Calu3 (cell line): ENCODE measurements around the gene ACOX1. TPM values are rescaled to one million over a fixed set of nuclear protein-coding genes. Genes with fewer than 3 reads are reported as not detected.

Source experiments
- BruUV-seq: library from RNA; stranded (reverse); fragments of 400-500 nt; replicated peaks from 2 replicates; lab custom pipeline; 2021; lab: Mats Ljungman, UMichigan
- CTCF ChIA-PET: fragments of 300-600 bp; sonication (Branson Sonifier 250); formaldehyde crosslinking; loops from one replicate; lab custom pipeline; 2022; ENCODE audit warnings: antibody characterized with exemption; lab: Charles Lee
- DNase-seq: peaks from one replicate; pipeline ENCODE4 v3.0.0; 2022
- H3K27ac Mint-ChIP-seq: one replicate; pipeline ENCODE4 v1.8.0; 2022; ENCODE audit warnings: mixed read lengths; ENCODE audit not compliant: unreplicated experiment
- H3K27me3 Mint-ChIP-seq: one replicate; pipeline ENCODE4 v1.8.0; 2022; ENCODE audit warnings: mixed read lengths; ENCODE audit not compliant: unreplicated experiment
- H3K36me3 Mint-ChIP-seq: one replicate; pipeline ENCODE4 v1.8.0; 2022; ENCODE audit warnings: mild to moderate bottlenecking, moderate library complexity, mixed read lengths; ENCODE audit not compliant: insufficient read depth, unreplicated experiment
- H3K4me1 Mint-ChIP-seq: one replicate; pipeline ENCODE4 v1.8.0; 2022; ENCODE audit warnings: mild to moderate bottlenecking, low read depth, mixed read lengths; ENCODE audit not compliant: unreplicated experiment
- H3K4me3 Mint-ChIP-seq: one replicate; pipeline ENCODE4 v1.8.0; 2022; ENCODE audit warnings: mild to moderate bottlenecking, low read depth, moderate library complexity, mixed read lengths; ENCODE audit not compliant: unreplicated experiment
- H3K9me3 Mint-ChIP-seq: one replicate; pipeline ENCODE4 v1.8.0; 2022; ENCODE audit warnings: low read depth, mixed read lengths; ENCODE audit not compliant: unreplicated experiment
- intact Hi-C: fragments of 100-400 bp; cut with micrococcal nuclease; formaldehyde crosslinking; loops from one replicate; pipeline ENCODE4 v1.10.0; 2022; ENCODE audit not compliant: unreplicated experiment
- total RNA-seq: library from RNA; stranded (reverse); gene quantifications from 2 replicates; pipeline ENCODE4 v1.2.3, GENCODE V29; 2022
- TF ChIP-seq, protein P1 (sequence below): fragments of 200-600 bp; IDR thresholded peaks from one replicate; pipeline ENCODE4 v1.8.0; 2022; ENCODE audit warnings: antibody characterized with exemption; ENCODE audit not compliant: unreplicated experiment

ACOX1 gene
- total RNA-seq, 1 experiment from 2014 or later, result 53.1 TPM

DNA sequence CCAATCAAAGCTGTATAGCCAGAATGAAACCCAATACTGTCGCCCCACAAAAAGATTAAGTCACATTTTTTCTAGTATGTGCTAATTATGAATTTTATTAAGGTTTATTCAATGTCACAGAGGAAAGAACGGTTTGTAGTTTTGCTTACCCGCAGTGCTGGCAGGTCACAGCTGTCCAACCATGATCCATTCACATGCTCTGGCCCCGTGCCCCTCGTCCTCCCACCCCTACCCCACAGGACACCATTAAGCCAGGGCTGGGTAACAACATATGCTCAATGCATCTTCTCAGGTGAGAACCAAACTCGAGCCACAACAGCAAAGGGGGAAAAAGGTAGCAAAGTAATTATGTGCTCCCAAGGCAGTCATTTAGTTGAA lies 37.5 kb downstream of the ACOX1 start:
- no TSS peak for BruUV-seq
- intact Hi-C loops, result no loop called here
- Mint-ChIP-seq H3K4me3 (peak overlapping the region; percentile 97), H3K27ac (no peak overlapping the region), H3K36me3 (peaks cover 21% of the 10 kb centered on the region), H3K4me1 (no peaks in the 10 kb centered on the region), H3K9me3 (no peaks in the 10 kb centered on the region), H3K27me3 (no peaks in the 10 kb centered on the region)
- DNase-seq, result no peak
- CTCF ChIA-PET, result interaction anchor here (0.6 to 1.1 kb wide), 6 partner anchors 36 to 338 kb away, joined by 3 to 7 read pairs (median 3); partner anchors contain the start of gene MRPL38
- TF ChIP-seq, protein P1, sequence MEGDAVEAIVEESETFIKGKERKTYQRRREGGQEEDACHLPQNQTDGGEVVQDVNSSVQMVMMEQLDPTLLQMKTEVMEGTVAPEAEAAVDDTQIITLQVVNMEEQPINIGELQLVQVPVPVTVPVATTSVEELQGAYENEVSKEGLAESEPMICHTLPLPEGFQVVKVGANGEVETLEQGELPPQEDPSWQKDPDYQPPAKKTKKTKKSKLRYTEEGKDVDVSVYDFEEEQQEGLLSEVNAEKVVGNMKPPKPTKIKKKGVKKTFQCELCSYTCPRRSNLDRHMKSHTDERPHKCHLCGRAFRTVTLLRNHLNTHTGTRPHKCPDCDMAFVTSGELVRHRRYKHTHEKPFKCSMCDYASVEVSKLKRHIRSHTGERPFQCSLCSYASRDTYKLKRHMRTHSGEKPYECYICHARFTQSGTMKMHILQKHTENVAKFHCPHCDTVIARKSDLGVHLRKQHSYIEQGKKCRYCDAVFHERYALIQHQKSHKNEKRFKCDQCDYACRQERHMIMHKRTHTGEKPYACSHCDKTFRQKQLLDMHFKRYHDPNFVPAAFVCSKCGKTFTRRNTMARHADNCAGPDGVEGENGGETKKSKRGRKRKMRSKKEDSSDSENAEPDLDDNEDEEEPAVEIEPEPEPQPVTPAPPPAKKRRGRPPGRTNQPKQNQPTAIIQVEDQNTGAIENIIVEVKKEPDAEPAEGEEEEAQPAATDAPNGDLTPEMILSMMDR, result no peak

DNA sequence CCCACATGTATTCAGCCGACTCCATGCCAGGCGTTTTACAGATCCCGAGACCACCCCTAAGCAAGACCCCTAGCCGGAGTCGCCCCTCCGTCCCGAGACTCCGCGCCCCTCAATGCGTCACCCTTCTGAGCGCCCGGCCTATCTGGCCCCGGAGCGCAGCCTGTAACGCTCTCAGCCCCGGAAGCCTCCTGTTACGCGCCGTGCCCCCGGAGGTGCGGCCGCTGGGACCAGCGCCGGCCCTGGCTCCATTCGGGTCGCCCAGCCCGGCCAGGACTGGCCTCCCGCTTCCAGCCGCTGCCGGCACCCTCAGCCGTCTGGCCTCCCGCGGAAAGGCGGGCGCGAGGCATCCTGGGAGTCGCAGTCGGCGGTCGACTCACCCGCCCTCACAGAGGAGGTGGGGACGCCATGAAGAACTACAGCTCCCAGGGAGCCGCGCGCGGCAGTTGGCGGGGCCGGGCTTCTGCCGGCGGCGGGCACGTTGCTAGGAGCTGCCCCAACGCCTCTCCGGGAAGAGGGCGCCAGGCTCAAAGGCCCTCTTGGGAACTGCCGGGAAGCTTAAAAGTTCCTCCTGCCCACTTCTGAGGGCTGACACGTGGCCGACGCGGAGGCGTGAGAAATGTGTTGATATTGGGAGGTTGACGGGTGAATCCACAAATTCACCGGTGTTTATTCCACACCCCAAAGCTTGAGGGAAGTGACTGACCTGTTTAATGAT lies 38.1 kb downstream of the ACOX1 start, which contains the start of gene FBF1:
Gene FBF1 (minus strand): TSS at position 316 of the 715 bp plus-strand sequence. CDS start 2,893 bp downstream, outside the sequence.
- peak; percentile 97 for DNase-seq
- intact Hi-C loops, result no loop called here
- TF ChIP-seq, protein P1, result no peak
- Mint-ChIP-seq H3K4me1 (no peaks in the 10 kb centered on the region), H3K27ac (peak within 1 kb of the TSS; percentile 82), H3K4me3 (peak within 1 kb of the TSS; percentile 97), H3K9me3 (no peaks in the 10 kb centered on the region), H3K36me3 (peaks cover 21% of the 10 kb centered on the region), H3K27me3 (no peaks in the 10 kb centered on the region)
- BruUV-seq, result no TSS peak
- CTCF ChIA-PET, result interaction anchor here (0.6 to 1.1 kb wide), 7 partner anchors 35 to 339 kb away, joined by 3 to 7 read pairs (median 3); partner anchors contain the start of gene MRPL38

DNA sequence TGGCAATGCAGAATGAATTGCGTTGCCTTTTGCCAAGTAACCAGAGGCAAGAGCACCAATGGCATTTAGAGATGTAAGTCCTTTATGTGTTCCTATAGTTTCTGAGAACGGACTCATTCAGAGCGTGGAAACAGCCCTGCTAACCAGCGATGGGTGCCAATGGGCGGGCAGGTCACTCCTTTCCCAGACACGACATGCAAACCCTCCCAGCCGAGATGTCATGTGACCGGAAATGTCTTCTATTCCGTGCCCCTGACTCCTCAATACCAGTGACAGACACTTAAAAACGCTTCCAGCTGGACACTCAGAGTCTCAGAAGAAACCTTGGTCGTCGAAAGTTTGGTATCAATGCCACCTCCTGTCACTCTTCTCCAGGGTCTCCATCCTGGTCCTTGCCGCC lies 41.3 kb downstream of the ACOX1 start:
- no peaks in the 10 kb centered on the region for H3K27me3 Mint-ChIP-seq
- CTCF ChIA-PET, result interaction anchor here (0.6 to 0.7 kb wide), 3 partner anchors 9 to 166 kb away, joined by 3 to 4 read pairs (median 3); no protein-coding TSS in a partner anchor
- H3K4me3 Mint-ChIP-seq, result no peak overlapping the region
- H3K9me3 Mint-ChIP-seq, result no peaks in the 10 kb centered on the region
- H3K36me3 Mint-ChIP-seq, result peaks cover 15% of the 10 kb centered on the region
- BruUV-seq, result no TSS peak
- TF ChIP-seq, protein P1, result no peak
- DNase-seq, result no peak
- no peak overlapping the region for H3K27ac Mint-ChIP-seq
- H3K4me1 Mint-ChIP-seq, result no peaks in the 10 kb centered on the region
- intact Hi-C loops, result no loop called here

DNA sequence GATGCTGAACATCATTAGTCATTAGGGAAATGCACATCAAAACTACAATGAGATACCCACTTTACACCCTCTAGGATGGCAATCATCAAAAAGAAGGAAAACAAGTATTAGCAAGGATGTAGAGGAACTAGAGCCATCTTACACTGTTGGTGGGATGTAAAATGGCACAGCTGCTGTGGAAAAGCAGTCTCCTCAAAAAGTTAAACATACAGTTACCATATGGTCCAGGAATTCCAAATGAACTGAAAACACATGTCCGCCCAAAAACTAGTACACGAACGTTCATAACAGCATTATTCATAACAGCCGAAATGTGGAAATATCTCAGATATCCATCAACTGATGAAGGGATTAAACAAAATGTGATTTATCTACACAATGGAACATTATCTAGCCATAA lies 45.2 kb downstream of the ACOX1 start:
- CTCF ChIA-PET, result no interaction called here
- no TSS peak for BruUV-seq
- no peaks in the 10 kb centered on the region for H3K9me3 Mint-ChIP-seq
- H3K27ac Mint-ChIP-seq, result no peak overlapping the region
- intact Hi-C loops, result no loop called here
- no peaks in the 10 kb centered on the region for H3K36me3 Mint-ChIP-seq
- H3K4me1 Mint-ChIP-seq, result no peaks in the 10 kb centered on the region
- H3K27me3 Mint-ChIP-seq, result no peaks in the 10 kb centered on the region
- TF ChIP-seq, protein P1, result no peak
- no peak overlapping the region for H3K4me3 Mint-ChIP-seq
- DNase-seq, result no peak
